Ovary (tissue), 9 donors: Measurements from ENCODE around the gene NDUFA11. TPM values are rescaled to one million over a fixed set of nuclear protein-coding genes. Genes with fewer than 3 reads are reported as not detected.
"Not testable (repeated sequence)": the region's sequence is repeated elsewhere in the genome, so short reads cannot be mapped to it uniquely, and the experiment has no call there.

ENCODE experiments used
- DNase-seq, 5 donors: peaks; one replicate each; pipeline ENCODE4 v3.0.0-alpha.2; 2019 to 2020
- H3K27ac ChIP-seq, 2 donors: fragments of 200-600 bp; one replicate each; pipeline versions ENCODE4 v1.5.1 to v1.8.0; 2019 to 2022
- H3K27me3 ChIP-seq: fragments of 200-600 bp; one replicate; pipeline ENCODE4 v1.8.0; 2022
- H3K36me3 ChIP-seq: fragments of 200-600 bp; sonication (generic); one replicate; pipeline ENCODE4 v1.5.1; 2019
- H3K4me1 ChIP-seq: one replicate; pipeline ENCODE4 v1.8.1; 2013; ENCODE audit warnings: mild to moderate bottlenecking, moderate library complexity; ENCODE audit not compliant: insufficient read depth
- H3K4me3 ChIP-seq: fragments of 200-600 bp; sonication (generic); one replicate; pipeline ENCODE4 v1.5.1; 2017
- H3K9me3 ChIP-seq, 2 donors: fragments of 200-600 bp in 1 of 2; sonication (generic) in 1 of 2; one replicate each; pipeline versions ENCODE4 v1.5.1 to v1.8.1; 2013 to 2019; ENCODE audit warnings: mild to moderate bottlenecking in 1 of 2, moderate library complexity in 1 of 2
- EP300 ChIP-seq: sonication (generic); formaldehyde crosslinking; IDR thresholded peaks from one replicate; pipeline ENCODE4 v1.6.1; 2017; ENCODE audit warnings: antibody characterized with exemption
- POLR2A ChIP-seq: fragments of 450-650 bp; IDR thresholded peaks from one replicate; pipeline ENCODE4 v1.6.1; 2017; ENCODE audit warnings: antibody characterized with exemption, mild to moderate bottlenecking, moderate library complexity
- WGBS, 3 donors: extraction: QIAGEN DNeasy Blood & Tissue Kit in 1 of 3; methylation state at CpG; one replicate each; pipeline versions ENCODE4 v1.1.5 to v1.1.7; 2013 to 2017; 5-methylcytosine and 5-hydroxymethylcytosine counted together
- intact Hi-C, 4 donors: fragments of 100-400 bp; cut with DNase I; formaldehyde crosslinking; loops; one replicate each; pipeline versions ENCODE4 v1.11.0 to v1.15.1; 2022 to 2023
- polyA plus RNA-seq, 2 donors: library from polyadenylated mRNA; stranded (reverse); fragments of 200-250 nt in 1 of 2; fragments of 350-450 nt in 1 of 2; fragmentation: Illumina TruSeq in 1 of 2; extraction: RNeasy Lipid Tissue Mini Kit (QIAGEN cat#74804) in 1 of 2; gene quantifications; one replicate each; pipeline ENCODE4 v1.2.3, GENCODE V29; 2013 to 2014
- total RNA-seq, 7 donors: library from RNA; depleted of rRNA in 2 of 7; stranded (reverse); fragments of >200 nt in 2 of 7; fragmentation: NEBNext Ultra II Directional in 3 of 7; extraction: Animal tissue kit (Norgen Biotek cat#: 25700) in 3 of 7; gene quantifications; one replicate each; pipeline versions ENCODE4 v1.1.0 to v1.2.4, GENCODE V29; 2016 to 2023
- TF ChIP-seq, protein P1 (sequence below), 3 donors: fragments of 450-650 bp in 2 of 3; fragments of 200-600 bp in 1 of 3; IDR thresholded peaks; one replicate each; pipeline versions ENCODE4 v1.5.1 to v1.8.0; 2016 to 2022; ENCODE audit warnings: antibody characterized with exemption in 3 of 3, mild to moderate bottlenecking in 1 of 3
- donor health status: DM: no; HTN: no; CAD: no; lungs with moderate emphysema.
- donor health status: DM: no; HTN: no; CAD: no.
- donor health status: Bipolar disorder and iron deficiency.
- donor health status: DM: yes; HTN: yes; CAD: no.
- donor health status: DM: no; HTN: no; CAD: no.
- donor health status: DM: yes; HTN: yes; CAD: no.

NDUFA11 gene
- total and polyA plus RNA-seq, 9 donors: 3.9 to 352 (median 203) TPM

DNA sequence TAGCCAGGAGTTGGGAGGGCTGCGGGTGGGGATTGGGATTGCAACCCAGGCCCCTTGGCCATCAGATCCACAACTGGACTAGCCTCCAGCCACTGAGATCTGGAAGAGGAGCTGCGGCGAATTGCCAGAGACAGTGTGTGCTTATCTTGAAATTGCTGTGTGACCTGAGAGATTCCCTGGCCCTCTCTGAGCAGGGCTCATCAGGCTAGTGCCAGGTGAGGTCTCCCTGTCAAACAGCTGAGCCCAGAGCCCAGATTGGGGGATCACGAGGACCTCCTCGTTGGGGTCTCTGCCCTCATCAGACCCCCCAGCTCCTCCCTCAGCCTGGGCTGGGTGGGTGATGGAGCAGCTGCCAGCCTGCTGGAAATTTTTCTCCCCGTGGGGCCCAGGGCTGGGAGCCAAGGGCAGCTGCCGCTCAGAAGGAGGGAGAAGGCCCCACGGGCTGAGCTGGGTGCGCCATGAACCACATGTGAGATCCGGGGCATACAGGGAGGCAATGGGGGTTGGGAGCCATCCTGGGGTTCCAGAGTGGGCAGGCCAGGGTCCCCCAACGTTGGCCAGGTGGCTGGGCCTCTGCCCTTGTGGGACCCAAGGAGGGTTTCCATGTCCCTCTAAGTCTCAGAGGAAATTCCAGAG, 40.4 kb downstream of the NDUFA11 start:
- 49 to 64% (median 56%) methylated on average over 11 of the region's 11 CpGs for WGBS, 3 donors
- Histone ChIP-seq H3K27ac (no peak overlapping the region), H3K36me3 (no peaks in the 10 kb centered on the region), H3K9me3 (no peaks in the 10 kb centered on the region), H3K4me3 (no peak overlapping the region), H3K27me3 (no peaks in the 10 kb centered on the region), H3K4me1 (no peaks in the 10 kb centered on the region)
- TF ChIP-seq, protein P1, sequence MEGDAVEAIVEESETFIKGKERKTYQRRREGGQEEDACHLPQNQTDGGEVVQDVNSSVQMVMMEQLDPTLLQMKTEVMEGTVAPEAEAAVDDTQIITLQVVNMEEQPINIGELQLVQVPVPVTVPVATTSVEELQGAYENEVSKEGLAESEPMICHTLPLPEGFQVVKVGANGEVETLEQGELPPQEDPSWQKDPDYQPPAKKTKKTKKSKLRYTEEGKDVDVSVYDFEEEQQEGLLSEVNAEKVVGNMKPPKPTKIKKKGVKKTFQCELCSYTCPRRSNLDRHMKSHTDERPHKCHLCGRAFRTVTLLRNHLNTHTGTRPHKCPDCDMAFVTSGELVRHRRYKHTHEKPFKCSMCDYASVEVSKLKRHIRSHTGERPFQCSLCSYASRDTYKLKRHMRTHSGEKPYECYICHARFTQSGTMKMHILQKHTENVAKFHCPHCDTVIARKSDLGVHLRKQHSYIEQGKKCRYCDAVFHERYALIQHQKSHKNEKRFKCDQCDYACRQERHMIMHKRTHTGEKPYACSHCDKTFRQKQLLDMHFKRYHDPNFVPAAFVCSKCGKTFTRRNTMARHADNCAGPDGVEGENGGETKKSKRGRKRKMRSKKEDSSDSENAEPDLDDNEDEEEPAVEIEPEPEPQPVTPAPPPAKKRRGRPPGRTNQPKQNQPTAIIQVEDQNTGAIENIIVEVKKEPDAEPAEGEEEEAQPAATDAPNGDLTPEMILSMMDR (IDR thresholded peaks at IDR 0.05): no peak
- TF ChIP-seq EP300 (no peak), POLR2A (no peak)
- intact Hi-C loops: no loop called here
- DNase-seq: no peak

- Histone ChIP-seq H3K4me3 (no peak overlapping the region), H3K36me3 (no peaks in the 10 kb centered on the region), H3K27me3 (no peaks in the 10 kb centered on the region), H3K4me1 (no peaks in the 10 kb centered on the region), H3K27ac (no peak overlapping the region), H3K9me3 (no peaks in the 10 kb centered on the region)
- no peak for DNase-seq
- TF ChIP-seq, protein P1 (IDR thresholded peaks at IDR 0.05): no peak
- TF ChIP-seq EP300 (no peak), POLR2A (no peak)
- 87 to 89% (median 88%) methylated on average over 18 of the region's 18 CpGs for WGBS, 3 donors
- intact Hi-C loops: no loop called here
Observed at GRCh38 chr19:5857203-5858081, 46.1 kb downstream of the NDUFA11 start.

- intact Hi-C loops, H3K36me3 ChIP-seq, DNase-seq, H3K4me3 ChIP-seq, H3K27ac ChIP-seq, H3K9me3 ChIP-seq, H3K27me3 ChIP-seq, H3K4me1 ChIP-seq: not testable (repeated sequence)
- 52 to 60% (median 56%) methylated on average over 9 of the region's 9 CpGs for WGBS, 3 donors
Observed at GRCh38 chr19:5855151-5855550, 48.4 kb downstream of the NDUFA11 start.

DNA sequence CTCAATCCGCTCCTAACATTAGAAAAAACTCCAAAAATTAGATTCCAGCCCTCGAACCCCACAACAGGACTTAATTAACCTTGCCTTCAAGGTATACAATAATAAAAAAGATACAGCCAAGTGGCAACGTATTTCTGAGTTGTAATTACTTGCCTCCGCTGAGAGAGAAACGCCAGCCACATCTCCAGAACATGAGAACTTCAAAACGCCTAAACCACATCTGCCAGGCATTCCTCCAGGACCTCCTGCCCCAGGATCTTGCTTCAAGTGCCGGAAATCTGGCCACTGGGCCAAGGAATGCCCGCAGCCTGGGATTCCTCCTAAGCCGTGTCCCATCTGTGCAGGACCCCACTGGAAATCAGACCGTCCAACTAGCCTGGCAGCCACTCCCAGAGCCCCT, 49.5 kb downstream of the NDUFA11 start:
- H3K36me3 ChIP-seq, H3K27me3 ChIP-seq, intact Hi-C loops, H3K4me3 ChIP-seq, DNase-seq, H3K4me1 ChIP-seq, H3K9me3 ChIP-seq, H3K27ac ChIP-seq: not testable (repeated sequence)
- 73 to 78% (median 77%) methylated on average over 10 of the region's 10 CpGs for WGBS, 3 donors

DNA sequence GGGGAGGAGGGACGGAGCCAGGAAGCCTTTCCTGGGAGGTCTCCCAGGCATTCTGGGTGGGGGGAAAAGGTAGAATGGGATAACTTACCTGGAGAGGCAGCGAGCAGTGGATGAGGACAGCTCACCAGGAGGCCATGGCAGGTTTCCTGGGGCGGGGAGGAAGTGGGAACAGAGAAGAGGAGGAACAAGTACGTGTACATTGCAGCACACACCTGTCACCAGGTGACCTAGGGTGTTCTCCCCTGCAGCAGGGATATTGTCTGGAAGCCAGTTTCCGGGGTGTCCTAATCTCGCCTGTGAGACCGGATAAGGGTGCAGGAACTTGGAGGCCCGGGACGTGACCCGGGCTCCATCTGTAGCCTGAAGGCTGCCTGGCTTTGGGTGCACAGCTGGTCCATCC, 52.3 kb downstream of the NDUFA11 start, which contains the start of gene FUT3:
TSS of gene FUT3 (minus strand) at position 148 of the 400 bp plus-strand sequence.
- Histone ChIP-seq H3K9me3 (no peaks in the 10 kb centered on the region), H3K27ac (no peak within 1 kb of the TSS), H3K27me3 (no peaks in the 10 kb centered on the region), H3K36me3 (no peaks in the 10 kb centered on the region), H3K4me1 (no peaks in the 10 kb centered on the region), H3K4me3 (no peak within 1 kb of the TSS)
- no peak for DNase-seq
- intact Hi-C loops: no loop called here
- TF ChIP-seq, protein P1 (IDR thresholded peaks at IDR 0.05): no peak
- no peak for TF ChIP-seq EP300
- no peak for TF ChIP-seq POLR2A
- WGBS, 3 donors: 69 to 74% (median 72%) methylated on average over 10 of the region's 10 CpGs
